ENCODE data around the gene AKR1C1.
"Not testable (repeated sequence)": the region's sequence is repeated elsewhere in the genome, so short reads cannot be mapped to it uniquely, and the experiment has no call there.

AKR1C1 gene

DNA sequence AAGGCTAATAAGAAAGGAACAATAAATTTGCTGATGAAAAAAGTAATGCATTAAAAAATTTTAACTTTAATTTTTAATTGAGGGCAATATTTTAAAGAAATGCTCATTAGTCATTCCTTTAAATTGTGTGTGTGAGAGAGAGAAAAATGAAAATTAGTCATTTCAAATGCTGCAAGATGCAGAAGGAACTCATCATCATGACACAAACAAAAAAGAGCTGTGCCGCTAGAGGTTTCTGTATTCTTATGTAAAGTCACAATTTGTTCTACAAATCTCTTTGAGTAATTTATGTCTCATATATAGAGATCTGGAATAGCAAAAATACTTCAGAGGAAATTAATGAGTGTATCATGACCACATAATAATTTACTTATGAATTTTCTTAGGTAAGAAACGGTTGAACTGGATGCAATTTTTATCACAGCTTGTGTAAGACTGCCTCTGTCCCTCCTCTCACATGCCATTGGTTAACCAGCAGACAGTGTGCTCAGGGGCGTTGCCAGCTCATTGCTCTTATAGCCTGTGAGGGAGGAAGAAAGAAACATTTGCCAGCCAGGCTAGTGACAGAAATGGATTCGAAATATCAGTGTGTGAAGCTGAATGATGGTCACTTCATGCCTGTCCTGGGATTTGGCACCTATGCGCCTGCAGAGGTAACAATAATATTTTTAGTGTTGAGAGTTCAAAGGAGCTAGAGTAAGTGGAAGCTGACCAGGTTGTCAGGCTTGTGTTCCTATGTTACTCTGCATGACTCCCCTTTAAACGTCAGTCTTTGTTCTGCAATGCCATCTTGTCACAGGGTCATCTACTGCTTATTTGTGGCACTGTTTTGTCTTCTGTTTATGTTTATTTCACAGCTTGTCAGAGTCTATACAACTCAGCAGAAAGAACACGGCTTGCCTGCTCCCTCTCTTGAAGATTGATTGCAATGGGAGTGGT lies at the start of gene AKR1C1:
Gene AKR1C1 (plus strand): TSS at position 540 of the 939 bp plus-strand sequence. CDS start 30 bp downstream, at position 570.
- in situ Hi-C loops (cut with HindIII; ENCODE audit: low sequenced_read_pairs), result not testable (repeated sequence)

DNA sequence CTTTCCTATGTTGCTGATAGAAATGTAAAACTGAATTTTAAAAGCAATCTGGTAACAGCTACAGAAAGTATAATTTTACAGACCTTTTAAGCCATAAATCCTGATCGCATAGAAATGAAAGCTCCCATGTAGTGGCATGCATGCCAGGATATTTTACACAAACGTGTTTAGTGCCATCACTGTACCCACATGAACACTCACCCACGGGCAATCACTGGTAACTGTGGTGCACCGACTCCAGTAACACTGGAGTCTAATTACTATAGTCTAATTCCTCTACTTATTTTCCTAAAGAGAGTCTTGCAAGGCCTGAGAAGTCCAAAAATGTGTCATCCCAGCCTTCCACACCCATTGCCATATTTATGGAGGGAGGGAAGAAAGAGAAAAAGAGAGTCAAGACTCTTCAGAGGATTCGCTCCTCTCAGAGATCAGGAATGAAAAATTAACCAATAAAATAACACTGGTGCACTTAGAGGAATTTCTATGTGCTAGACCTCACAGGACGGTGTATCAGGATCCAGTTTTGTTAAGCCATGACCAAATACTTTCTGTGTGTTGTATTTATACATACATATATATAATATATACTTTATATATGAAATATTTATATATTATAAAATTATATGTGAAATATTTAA lies 48.9 kb upstream of the AKR1C1 start:
- in situ Hi-C loops (cut with HindIII; ENCODE audit: low sequenced_read_pairs), result no loop called here

DNA sequence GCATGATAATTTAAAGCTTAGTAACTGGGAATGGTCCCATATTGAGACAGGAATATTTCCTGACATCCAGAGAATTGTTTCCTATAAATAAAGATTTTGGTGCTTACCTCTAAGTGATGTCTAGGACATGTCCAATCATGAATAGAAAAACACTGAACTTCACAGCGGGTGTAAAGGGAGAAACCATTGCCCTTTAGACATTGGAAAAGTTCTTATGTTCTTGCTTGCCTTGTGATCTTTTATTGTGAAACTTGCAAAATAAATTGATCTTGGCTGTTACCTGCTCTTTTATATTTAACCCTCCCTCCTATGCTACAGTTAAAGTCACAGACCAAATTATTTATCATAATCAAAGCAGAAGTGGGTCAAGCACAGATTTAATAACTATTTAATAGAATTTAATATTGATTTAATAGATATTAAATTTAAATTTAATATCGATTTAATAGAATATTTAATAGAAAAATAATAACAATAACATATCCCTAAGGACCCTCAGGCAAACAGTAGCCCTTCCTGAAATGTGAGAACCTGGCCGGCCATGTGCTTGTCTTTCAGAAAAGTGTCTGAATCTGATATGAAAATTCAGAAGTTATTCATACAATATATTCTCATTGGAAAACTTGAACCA lies 47.0 kb upstream of the AKR1C1 start:
- in situ Hi-C loops (cut with HindIII; ENCODE audit: low sequenced_read_pairs), result no loop called here

DNA sequence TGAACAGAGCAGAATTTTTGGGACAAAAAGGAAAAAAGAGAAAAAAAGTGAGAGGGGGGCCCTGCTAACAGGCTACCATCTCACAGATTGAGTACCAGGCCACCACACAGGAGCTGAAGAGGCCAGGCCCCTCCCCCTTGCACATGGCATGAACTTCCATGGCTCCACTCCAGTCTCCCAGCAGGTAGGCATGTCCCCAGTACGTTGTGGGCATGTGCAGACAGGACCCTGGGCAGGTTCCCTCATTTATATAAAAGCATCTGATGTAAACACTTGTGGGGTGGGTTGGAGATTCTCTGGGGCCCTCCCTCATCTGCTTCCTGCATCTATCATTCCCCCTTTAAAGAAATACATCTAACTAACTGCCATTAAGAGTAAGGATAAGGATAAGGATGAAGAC lies 45.0 kb upstream of the AKR1C1 start:
- in situ Hi-C loops (cut with HindIII; ENCODE audit: low sequenced_read_pairs), result no loop called here

DNA sequence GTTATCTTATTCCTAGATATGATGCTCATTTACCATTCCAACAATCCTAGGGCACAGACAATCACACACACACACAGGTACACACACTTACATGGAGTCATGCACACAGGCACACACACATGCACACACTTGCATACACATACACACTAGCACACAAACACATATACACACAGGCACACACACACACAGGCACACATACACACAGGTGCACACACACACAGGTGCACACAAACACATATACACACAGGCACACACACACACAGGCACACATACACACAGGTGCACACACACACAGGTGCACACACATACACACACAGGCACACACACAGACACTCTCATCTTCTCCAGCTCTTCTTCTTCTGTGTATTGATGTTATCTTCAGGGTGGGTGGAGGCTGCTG lies 38.7 kb upstream of the AKR1C1 start:
- in situ Hi-C loops (cut with HindIII; ENCODE audit: low sequenced_read_pairs), result not testable (repeated sequence)

DNA sequence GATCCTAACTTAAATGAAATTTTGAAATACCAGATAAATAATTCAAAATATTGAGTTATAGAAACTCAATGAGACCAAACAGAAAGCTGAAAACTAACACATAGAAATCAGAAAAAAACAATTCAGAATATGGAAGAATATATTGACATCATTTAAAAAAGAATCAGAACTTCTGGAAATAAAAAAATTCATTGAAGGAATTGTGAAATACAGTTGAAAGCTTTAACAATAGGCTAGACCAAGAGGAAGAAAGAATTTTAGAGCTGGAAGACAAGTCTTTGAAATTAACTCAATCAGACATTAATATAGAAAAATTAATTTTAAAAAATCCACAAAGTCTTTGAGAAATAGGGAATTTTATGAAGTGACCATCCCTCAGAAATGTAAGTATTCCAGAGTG lies 36.8 kb upstream of the AKR1C1 start:
- in situ Hi-C loops (cut with HindIII; ENCODE audit: low sequenced_read_pairs), result no loop called here

DNA sequence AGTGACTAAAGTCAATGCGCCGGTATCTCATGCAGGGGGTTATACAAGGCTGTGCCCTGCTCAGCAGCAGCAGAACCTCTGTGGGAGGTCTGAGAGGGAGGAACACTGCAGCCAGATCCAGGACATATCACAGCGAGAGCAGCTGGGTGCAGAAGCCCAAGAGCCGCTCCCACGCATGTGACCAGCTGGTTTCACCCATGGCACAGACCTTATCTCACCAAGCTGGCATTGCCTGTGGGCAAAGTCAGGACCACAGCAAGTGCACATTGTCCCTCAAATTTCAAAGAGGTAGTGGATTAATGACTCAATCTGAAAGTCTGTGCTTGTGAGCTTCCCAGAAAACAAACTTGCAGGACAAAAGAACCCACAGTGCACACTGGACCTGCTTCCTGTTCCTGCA lies 31.6 kb upstream of the AKR1C1 start:
- in situ Hi-C loops (cut with HindIII; ENCODE audit: low sequenced_read_pairs), result no loop called here

DNA sequence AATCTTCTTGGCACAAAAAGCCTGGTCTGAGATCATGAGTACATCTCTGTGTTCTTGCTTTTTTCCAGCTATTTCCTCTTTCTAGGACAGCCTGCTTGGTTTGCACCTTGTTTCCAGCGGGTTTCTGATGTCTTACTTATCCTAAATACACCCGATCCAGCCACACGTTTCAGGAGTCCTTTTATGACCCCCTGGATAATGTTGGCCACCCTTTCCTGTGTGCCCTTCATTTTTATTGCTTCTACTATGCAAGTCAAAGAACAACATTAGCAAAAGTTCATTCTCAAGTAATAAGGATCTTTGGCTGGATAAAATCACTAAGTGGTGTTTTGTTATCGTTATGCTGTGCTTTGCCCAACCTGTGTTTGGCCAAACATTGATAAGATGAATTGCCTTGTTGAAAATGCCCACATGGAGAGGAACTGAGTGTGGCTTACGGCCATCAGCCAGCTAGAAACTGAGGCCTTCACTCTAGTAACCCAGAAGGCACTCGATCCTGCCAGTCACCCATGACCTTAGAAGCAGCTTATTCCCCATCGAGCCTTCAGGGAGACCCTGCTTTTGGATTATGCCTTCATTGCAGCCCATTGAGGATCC lies 28.7 kb upstream of the AKR1C1 start:
- in situ Hi-C loops (cut with HindIII; ENCODE audit: low sequenced_read_pairs), result no loop called here

DNA sequence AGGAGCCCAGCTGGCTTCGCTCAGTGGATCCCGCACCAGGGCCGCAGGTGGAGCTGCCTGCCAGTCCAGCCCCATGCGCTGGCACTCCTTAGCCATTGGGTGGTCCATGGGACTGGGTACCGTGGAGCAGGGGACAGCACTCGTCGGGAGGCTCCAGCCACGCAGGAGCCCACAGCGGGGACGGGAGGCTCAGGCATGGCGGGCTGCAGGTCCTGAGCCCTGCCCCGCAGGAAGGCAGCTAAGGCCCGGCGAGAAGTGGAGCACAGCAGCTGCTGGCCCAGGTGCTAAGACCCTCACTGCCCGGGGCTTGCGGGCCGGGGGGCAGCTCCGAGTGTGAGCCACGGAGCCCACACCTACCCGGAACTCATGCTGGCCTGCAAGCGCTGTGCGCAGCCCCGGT lies 25.9 kb upstream of the AKR1C1 start:
- in situ Hi-C loops (cut with HindIII; ENCODE audit: low sequenced_read_pairs), result no loop called here

DNA sequence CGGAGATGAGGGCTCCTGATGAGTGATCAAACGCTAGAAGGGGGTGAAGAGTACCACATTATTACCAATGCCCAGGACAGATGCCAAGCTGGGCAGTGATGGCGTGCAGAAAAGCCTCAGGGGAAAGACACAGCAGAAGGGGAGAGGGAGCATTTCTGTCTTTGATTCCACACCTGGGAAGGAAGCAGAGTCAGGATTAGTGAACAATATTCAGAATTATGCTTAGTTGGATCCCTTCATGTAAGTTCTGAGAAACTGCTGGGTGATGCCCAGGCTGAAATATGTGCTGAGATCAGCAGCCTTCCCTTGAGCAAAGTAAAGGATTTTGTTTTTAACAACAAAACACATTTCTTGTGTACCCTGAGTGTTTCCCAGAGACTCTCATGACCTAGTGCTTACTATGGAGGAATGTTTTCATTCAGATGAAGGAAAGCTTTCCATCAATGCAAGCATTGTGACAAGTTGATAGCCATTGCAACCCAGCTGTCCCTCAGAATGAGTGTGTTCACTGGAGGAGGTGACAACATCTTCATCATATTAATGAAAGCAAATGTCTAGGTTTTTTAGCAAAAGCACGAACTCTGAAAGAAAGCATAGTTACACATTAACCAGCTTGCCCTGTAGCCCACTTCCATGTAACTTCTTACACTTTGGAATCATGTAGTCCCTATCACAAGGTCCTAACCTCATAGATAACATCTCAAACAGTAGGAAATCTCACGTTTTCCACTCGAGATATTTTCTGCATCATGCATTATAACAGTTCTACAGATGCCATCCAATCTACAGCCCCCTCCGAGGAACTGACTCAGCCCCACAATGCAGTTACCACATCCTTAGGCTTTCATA lies 23.8 kb upstream of the AKR1C1 start:
- in situ Hi-C loops (cut with HindIII; ENCODE audit: low sequenced_read_pairs), result no loop called here

DNA sequence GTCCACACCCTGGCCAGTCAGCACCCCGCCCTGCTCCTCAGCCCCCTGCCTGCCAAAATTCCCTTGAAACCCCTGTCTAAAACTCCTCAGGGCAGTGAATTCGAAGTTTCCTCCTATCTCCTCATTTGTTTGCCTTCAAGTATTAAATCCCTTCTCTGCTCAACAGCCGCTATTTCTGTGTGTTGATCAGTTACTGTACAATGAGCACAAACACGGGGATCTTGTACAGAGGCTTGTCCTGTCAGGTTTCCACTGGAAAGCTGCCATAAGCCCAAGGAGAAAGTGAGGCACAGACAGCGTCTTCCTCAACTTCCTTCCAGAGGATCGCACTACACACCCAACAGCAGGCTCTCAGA lies 23.2 kb upstream of the AKR1C1 start:
- in situ Hi-C loops (cut with HindIII; ENCODE audit: low sequenced_read_pairs), result not testable (repeated sequence)

DNA sequence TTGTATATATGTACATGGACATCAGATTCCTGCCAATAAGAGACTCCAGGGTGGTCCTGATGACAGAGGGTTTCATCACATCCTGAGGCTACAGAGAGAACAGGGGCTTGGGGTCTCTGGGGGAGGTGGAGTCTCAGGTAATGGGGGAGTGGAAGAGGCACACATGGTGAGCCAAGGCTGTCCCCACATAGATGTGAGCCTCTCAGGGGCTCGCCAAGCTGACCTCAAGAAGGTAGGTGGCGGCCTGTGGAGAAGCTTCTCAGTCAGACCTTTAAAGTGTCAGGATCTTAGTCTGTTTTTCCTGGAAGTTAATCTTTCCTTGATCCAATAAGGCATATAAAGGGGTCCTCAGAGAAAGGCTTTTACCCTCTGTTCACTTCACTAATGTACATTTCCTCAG lies 22.3 kb upstream of the AKR1C1 start:
- in situ Hi-C loops (cut with HindIII; ENCODE audit: low sequenced_read_pairs), result not testable (repeated sequence)

DNA sequence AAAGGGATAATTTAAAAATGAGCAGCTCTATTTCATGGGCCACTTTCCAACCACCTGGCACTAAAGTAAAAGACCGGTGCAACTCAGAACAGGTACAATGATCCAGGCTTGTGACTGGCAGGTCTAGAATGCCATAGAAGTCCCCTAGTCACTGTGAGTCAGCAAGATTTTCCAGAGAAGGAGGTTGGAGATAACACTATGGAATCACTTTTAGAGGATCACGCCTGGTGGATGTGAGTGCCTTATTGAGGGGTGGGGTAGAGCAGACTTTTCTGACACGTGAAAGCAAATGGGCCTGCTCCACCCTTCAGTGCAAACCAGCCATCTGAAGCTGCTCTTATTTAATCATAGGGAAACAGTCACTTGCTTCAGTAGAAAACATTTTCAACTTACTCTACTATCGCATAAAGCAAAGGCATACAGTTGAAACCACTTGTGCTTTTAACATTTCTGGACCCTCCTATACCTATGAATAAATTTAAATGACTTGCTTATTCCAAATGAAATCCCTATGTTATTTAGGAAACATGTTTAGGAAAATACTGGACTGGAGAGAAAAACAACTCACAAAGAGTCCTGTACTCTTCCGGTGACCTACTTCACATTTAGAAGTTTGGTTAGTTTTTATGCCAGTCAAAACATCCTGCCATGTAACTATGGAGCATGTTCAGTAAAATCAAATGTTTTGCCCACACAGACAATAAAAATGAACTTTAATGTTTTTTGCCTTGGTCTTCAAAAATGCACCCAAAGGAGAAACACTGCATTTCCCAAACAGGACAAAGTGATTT lies 21.5 kb upstream of the AKR1C1 start:
- in situ Hi-C loops (cut with HindIII; ENCODE audit: low sequenced_read_pairs), result no loop called here

DNA sequence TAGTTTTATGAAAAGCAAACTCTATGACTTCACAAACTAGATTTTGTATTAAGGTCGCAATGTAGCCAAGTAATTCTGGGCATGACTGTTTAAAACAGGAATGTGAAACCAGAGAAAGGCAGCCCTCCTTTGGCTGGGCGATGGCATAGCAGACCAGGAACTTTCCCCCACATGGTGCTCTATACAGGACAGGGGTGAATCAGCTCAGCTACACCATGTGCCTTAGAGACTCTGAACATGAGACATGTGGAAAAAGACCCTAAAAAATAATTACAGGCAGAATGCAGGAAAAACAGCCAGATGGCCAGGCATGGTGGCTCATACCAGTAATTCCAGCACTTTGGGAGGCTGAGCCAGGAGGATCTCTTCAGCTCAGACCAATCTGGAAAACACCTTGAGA lies 20.3 kb upstream of the AKR1C1 start:
- in situ Hi-C loops (cut with HindIII; ENCODE audit: low sequenced_read_pairs), result not testable (repeated sequence)

DNA sequence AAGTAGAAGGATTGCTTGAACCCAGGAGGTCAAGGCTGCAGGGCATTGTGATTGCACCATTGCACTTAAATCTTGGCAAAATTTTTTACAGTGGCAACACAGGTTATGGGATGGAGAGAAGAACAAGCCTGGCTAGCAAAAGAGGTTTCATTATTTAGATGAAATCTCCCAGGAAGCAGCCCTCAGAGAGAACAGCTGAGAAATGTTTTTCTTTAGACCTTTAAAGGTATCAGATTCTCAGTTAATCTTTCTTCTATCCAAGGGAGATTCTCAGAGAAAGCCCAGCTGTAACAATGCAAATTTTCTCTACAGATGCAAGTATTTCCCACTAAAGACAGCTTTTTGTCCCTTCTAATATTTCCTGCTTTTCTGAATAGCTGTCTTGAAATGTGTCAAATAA lies 19.8 kb upstream of the AKR1C1 start:
- in situ Hi-C loops (cut with HindIII; ENCODE audit: low sequenced_read_pairs), result not testable (repeated sequence)

DNA sequence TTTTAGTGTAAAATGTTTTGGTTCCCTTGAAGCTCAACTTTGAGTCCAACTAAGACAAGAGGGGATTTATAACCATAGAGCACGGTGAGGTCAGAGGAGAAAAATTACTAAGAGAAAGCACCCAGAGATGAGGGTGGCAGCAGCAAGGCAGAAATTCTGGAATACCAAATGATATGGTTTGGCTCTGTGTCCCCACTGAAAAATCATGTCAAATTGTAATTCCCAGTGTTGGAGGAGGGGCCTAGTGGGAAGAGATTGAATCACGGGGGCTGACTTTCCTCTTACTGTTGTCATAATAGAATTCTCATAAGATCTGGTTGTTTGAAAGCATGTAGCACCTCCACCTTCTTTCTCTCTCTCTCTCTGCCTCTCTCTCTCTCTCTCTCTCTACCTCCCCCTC lies 19.4 kb upstream of the AKR1C1 start:
- in situ Hi-C loops (cut with HindIII; ENCODE audit: low sequenced_read_pairs), result no loop called here

DNA sequence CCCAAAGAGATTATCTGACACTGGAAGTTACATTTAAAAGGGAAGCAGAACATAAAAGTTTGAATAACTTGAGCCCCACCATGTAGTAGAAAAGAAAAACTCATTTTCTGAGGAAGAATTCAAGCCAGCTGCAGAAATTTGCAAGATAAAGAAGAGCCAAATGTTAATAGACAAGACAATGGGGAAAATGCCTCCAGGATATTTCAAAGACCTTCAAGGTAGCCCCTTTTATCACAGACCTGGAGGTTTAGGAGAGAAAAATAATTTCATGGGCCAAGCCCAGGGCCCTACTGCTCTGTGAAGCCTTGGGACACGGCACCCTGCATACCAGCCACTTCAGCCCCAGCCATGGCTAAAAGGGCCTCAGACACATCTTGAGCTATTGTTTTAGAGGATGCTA lies 18.4 kb upstream of the AKR1C1 start:
- in situ Hi-C loops (cut with HindIII; ENCODE audit: low sequenced_read_pairs), result no loop called here

DNA sequence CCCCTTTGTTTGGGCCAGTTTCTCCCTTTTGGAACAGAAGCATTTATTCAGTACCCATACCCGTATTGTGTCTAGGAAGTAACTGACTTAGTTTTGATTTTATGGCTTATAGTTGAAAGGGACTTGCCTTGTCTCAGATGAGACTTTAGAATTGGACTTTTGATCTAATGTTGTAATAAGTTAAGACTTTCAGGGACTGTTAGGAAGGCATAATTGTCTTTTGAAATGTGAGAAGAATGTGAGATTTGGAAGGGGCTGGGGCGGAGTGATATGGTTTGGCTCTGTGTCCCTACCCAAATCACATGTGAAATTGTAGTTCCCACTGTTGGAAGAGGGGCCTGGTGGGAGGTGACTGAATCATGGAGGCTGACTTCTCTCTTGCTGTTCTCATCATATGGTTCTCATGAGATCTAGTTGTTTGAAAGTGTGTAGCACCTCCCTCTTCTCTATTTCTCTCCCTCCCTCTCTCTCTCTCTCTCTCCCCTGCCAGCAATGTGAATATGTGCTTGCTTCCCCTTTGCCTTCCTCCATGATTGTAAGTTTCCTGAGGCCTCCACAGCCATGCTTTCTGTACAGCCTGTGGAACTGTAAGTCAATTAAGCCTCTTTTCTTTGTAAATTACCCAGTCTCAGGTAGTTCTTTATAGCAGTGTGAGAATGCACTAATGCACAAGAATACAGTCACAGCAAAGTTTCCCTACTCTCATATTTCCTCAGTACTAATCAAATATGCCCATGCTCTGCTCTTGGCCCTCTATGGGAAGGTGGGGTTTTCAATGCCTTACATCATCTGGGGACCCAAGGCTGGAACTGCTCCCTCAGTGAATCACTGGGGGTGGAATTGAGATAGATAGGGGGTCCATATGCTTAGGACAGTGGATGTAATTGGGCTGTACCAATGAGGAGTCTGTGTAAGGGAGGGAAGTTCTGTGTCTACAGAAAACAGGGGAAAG lies 17.2 kb upstream of the AKR1C1 start:
- in situ Hi-C loops (cut with HindIII; ENCODE audit: low sequenced_read_pairs), result no loop called here
